Ishikawa (cell line): ENCODE data around the gene PAEP.

ENCODE experiments used
- CEBPB ChIP-seq: IDR thresholded peaks from 2 replicates; pipeline ENCODE4 v1.6.1; 2012
- CREB1 ChIP-seq: IDR thresholded peaks from 2 replicates; pipeline ENCODE4 v1.6.1; 2012; ENCODE audit warnings: low read depth
- EGR1 ChIP-seq: IDR thresholded peaks from 2 replicates; pipeline ENCODE4 v1.6.1; 2012
- EP300 ChIP-seq: IDR thresholded peaks from 2 replicates; pipeline ENCODE4 v1.6.1; 2012; ENCODE audit warnings: borderline replicate concordance
- FOXM1 ChIP-seq: IDR thresholded peaks from 2 replicates; pipeline ENCODE4 v1.6.1; 2012; ENCODE audit warnings: low read depth, borderline replicate concordance
- NFIC ChIP-seq: IDR thresholded peaks from 2 replicates; pipeline ENCODE4 v1.6.1; 2012
- RAD21 ChIP-seq: IDR thresholded peaks from 2 replicates; pipeline ENCODE4 v1.6.1; 2012; ENCODE audit warnings: low read depth
- TAF1 ChIP-seq: IDR thresholded peaks from 2 replicates; pipeline ENCODE4 v1.6.1; 2012; ENCODE audit warnings: low read depth, mild to moderate bottlenecking
- TCF12 ChIP-seq: IDR thresholded peaks from 2 replicates; pipeline ENCODE4 v1.6.1; 2012; ENCODE audit warnings: low read depth
- TEAD4 ChIP-seq: IDR thresholded peaks from 2 replicates; pipeline ENCODE4 v1.6.1; 2012
- YY1 ChIP-seq: IDR thresholded peaks from 2 replicates; pipeline ENCODE4 v1.6.1; 2012; ENCODE audit warnings: low read depth
- ZBTB7A ChIP-seq: IDR thresholded peaks from 2 replicates; pipeline ENCODE4 v1.6.1; 2012; ENCODE audit warnings: low read depth
- TF ChIP-seq, protein P1 (sequence below): IDR thresholded peaks from 2 replicates; pipeline ENCODE4 v1.6.1; 2012; ENCODE audit warnings: low read depth, mild to moderate bottlenecking
- TF ChIP-seq, protein P2 (sequence below): IDR thresholded peaks from 2 replicates; pipeline ENCODE4 v1.6.1; 2012
- TF ChIP-seq, protein P3 (sequence below): IDR thresholded peaks from 2 replicates; pipeline ENCODE4 v1.6.1; 2012

The PAEP gene

DNA sequence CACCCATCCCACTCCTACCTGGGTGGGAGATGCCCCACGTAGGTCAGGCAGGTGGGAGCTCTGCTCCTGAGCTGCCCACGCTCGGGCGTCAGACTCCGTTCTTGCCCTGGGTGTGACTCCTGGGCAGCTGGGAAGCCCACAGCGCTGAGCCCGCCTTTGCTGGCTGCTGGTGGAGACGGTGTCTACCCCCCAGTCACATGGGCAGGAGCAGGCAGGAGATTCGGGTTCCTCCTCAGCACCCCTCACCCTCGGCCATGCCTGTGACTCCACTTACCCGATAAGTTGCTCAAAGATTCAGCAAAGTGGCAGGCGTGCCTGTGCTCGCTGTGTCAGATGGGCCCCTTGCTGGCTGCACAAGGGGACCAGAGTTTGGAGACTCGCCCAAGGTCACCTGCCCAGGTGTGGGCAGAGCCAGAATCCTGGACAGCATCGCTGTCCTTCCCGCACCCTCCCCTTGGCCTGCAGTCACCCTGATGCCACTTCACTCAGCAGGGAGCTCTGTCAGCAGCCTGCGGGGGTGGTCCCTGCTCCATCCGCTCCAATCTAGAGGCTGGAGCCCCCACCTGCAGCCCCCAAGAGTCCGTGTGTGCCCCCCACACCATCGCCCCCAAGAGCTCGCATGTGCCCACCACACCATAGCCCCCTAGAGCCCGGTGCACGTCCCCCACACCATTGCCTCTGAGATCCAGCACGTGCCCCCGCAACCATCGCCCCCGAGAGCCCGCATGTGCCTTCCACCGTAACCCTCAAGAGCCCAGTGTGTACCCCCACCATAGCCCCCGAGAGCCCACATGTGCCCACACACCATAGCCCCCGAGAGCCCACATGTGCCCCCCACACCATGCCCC, 36.1 kb upstream of the PAEP start:
- TF ChIP-seq FOXM1 = no peak
- TF ChIP-seq, protein P1, sequence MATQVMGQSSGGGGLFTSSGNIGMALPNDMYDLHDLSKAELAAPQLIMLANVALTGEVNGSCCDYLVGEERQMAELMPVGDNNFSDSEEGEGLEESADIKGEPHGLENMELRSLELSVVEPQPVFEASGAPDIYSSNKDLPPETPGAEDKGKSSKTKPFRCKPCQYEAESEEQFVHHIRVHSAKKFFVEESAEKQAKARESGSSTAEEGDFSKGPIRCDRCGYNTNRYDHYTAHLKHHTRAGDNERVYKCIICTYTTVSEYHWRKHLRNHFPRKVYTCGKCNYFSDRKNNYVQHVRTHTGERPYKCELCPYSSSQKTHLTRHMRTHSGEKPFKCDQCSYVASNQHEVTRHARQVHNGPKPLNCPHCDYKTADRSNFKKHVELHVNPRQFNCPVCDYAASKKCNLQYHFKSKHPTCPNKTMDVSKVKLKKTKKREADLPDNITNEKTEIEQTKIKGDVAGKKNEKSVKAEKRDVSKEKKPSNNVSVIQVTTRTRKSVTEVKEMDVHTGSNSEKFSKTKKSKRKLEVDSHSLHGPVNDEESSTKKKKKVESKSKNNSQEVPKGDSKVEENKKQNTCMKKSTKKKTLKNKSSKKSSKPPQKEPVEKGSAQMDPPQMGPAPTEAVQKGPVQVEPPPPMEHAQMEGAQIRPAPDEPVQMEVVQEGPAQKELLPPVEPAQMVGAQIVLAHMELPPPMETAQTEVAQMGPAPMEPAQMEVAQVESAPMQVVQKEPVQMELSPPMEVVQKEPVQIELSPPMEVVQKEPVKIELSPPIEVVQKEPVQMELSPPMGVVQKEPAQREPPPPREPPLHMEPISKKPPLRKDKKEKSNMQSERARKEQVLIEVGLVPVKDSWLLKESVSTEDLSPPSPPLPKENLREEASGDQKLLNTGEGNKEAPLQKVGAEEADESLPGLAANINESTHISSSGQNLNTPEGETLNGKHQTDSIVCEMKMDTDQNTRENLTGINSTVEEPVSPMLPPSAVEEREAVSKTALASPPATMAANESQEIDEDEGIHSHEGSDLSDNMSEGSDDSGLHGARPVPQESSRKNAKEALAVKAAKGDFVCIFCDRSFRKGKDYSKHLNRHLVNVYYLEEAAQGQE = no peak
- TF ChIP-seq RAD21 = no peak
- TF ChIP-seq TEAD4 = no peak
- TF ChIP-seq TCF12 = no peak
- no peak for TF ChIP-seq YY1
- TF ChIP-seq CREB1 = no peak
- TF ChIP-seq EGR1 = no peak
- no peak for TF ChIP-seq TAF1
- TF ChIP-seq NFIC = no peak
- TF ChIP-seq ZBTB7A = no peak

DNA sequence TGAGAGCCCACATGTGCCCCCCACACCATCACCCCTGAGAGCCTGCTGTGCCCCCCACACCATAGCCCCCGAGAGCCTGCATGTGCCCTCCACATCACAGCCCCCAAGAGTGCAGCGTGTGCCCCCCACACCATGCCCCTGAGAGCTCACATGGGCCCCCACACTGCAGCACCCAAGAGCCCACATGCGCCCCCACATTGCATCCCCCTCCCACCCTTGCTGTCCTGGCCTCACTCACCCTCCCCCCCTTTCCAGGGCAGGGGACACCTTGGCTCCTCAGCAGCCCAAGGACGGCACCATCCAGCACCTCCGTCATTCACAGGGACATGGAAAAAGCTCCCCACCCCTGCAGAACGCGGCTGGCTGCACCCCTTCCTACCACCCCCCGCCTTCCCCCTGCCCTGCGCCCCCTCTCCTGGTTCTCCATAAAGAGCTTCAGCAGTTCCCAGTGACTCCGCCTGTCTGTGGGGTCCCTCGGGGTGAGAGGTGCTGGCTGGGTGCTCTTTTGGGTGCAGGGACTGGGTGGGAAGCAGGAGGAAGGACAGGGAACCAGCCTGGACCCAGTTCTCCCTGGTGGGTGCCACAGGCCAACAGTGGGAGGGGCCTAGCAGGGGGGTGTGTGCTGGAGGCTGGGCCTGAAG, 35.3 kb upstream of the PAEP start:
- TF ChIP-seq EGR1 (no peak), ZBTB7A (no peak), TCF12 (no peak), TEAD4 (no peak), CEBPB (no peak), CREB1 (no peak), RAD21 (no peak)
- TF ChIP-seq, protein P1 = no peak

DNA sequence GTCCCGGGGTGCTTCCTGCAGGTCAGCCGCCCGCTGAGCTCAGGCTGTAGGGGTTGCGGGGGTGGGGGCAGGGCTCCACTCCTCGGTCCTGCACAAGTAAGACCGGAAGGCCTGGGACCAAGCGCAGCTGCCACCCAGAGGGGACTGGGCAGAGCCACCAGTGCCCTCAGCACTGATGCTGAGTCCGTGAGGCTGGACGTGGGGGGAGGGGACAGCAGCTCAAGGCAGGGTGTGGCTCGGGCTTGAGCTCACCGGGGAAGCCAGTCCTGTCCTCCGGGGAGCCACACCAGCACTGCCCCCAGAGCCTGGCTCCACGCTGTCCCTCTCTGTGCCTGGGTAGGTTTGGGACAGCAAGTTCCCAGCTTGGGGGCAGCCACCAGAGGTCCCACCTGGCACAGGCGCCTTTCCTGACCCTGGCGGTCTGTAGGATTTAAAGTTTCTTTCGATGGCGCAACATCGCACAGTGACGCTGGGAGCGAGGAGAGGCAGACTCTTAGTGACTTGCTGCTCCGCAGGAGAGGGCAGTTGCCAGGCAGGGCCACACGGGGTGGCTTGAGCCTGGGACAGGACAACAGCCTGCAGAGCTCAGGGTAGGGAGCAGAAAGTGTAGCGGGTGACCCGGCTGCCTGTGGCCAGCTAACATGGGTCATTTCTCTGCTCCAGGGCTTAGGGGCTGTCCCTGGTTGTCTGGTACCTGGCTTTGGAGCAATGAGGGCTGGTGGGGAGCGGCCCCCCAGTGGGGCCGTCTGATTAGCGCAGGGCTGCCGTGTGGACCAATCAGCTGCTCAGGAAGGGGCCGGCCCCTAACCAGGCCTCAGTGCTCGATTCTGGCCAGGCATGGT, 34.6 kb upstream of the PAEP start:
- TF ChIP-seq, protein P1 = no peak
- no peak for TF ChIP-seq RAD21
- no peak for TF ChIP-seq TAF1
- no peak for TF ChIP-seq YY1
- TF ChIP-seq TCF12 = no peak
- TF ChIP-seq EGR1 = no peak
- TF ChIP-seq, protein P2, sequence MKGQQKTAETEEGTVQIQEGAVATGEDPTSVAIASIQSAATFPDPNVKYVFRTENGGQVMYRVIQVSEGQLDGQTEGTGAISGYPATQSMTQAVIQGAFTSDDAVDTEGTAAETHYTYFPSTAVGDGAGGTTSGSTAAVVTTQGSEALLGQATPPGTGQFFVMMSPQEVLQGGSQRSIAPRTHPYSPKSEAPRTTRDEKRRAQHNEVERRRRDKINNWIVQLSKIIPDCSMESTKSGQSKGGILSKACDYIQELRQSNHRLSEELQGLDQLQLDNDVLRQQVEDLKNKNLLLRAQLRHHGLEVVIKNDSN = no peak
- no peak for TF ChIP-seq NFIC
- no peak for TF ChIP-seq EP300
- TF ChIP-seq CEBPB = no peak
- no peak for TF ChIP-seq FOXM1
- TF ChIP-seq TEAD4 = no peak
- no peak for TF ChIP-seq CREB1
- TF ChIP-seq ZBTB7A = no peak
- TF ChIP-seq, protein P3, sequence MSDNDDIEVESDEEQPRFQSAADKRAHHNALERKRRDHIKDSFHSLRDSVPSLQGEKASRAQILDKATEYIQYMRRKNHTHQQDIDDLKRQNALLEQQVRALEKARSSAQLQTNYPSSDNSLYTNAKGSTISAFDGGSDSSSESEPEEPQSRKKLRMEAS = no peak

DNA sequence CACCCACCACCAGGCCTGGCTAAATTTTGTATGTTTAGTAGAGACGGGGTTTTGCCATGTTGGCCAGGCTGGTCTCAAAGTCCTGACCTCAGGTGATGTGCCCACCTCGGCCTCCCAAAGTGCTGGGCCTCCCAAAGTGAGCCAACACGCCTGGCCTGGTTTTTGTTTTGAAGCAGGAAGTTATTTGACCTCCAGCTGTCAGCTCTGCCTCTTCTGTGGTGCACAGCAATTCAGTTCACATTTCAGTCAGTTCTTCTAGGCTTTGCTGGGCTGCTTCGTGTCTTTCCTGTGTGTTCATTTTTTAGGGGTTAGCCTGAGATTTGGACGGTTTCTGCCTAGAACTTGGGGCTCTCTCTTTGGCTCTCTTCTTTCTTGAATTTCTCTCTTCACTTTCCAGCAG, 31.4 kb upstream of the PAEP start:
- TF ChIP-seq, protein P1 = no peak
- TF ChIP-seq ZBTB7A (no peak), TCF12 (no peak), YY1 (no peak), CEBPB (no peak), EGR1 (no peak), RAD21 (no peak), NFIC (no peak)
- TF ChIP-seq, protein P2 = no peak
- TF ChIP-seq, protein P3 = no peak
